ENCODE results near the gene TENM4. TPM values are rescaled to one million over a fixed set of nuclear protein-coding genes. Genes with fewer than 3 reads are reported as not detected.

The TENM4 gene
- total and polyA plus RNA-seq, 2 of the 8 experiments (the other 6 are each of a cell fraction or from before 2014, with no cell fraction given) = 3.5 to 7.2 TPM

DNA sequence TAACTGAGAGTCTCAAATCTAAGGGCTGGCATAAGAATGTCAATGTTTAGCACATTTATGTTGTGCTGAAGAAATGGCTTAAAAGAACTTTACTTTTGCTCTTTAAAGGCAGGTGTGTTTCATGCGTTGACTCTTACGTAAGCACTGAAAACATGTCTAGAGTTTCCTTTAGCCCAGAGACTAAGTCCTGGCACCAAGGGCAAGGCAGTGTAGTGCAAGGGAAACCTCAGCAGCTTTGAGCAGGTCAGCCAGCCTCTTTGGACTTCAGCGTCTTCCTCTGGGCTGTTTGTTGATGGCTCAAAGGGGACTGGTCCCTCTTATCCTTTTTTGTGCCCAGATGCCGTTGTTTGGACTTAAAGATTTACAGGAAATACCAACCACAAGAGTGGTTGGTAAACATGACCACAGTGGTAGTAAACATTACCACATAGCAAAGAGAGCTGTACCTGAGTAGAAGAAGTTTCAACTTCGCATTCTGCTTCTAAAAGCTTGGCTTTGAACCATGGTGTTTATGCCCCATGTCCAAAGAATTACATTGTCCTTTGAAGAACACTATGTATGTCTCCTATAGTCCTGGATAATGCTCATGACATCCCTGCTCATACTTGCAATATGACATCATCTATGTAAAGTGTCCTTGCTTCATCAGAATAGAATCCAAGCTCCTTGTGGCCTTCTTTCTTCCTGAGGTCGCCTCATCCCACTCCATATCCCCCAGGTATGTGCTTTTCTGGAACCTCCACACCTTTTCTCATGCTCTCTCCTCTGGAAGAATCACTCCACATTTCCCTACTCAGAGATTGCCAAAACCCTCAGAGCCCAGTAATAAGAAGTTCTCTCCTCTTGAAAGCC, 23.5 kb downstream of the TENM4 start (continued):
- TF ChIP-seq KDM5A (IDR thresholded peaks at IDR 0.05; ENCODE audit: low read length) (no peak), MAFK (IDR thresholded peaks at IDR 0.05; ENCODE audit: low read depth, low read length) (no peak), NRF1 (IDR thresholded peaks at IDR 0.05; ENCODE audit: low read depth, low read length) (no peak), BACH1 (IDR thresholded peaks at IDR 0.05; ENCODE audit: low read length) (no peak), SIN3A (conservative IDR thresholded peaks at IDR 0.05 in 1 of 2, IDR thresholded peaks at IDR 0.05 in 1 of 2; ENCODE audit: low read depth in 1 of 2, low read length in 2 of 2) (no peak), TAF7 (optimal IDR thresholded peaks at IDR 0.05; ENCODE audit: borderline replicate concordance, low read depth, low read length) (no peak), SUZ12 (IDR thresholded peaks at IDR 0.05; ENCODE audit: low read length) (no peak)
